Measurements from ENCODE around the gene TEX51.

Gene TEX51

GRCh38 chr2:126849991-126850535 is 48.6 kb upstream of the TEX51 start:
- no peaks in the 10 kb centered on the region for H3K36me3 ChIP-seq (ENCODE audit: control insufficient read depth in 2 of 2, insufficient read depth in 1 of 2, low read length in 2 of 2)
- POLR2A ChIA-PET = no interaction called here
- H3K27ac ChIP-seq (ENCODE audit: extremely low read depth, low read depth, low read length) = no peak overlapping the region
- no peak for TF ChIP-seq ZFP41 (tag by site-specific recombination; IDR thresholded peaks at IDR 0.05; ENCODE audit: borderline replicate concordance)
- TF ChIP-seq ZBTB49 (tag by site-specific recombination; IDR thresholded peaks at IDR 0.05; ENCODE audit: low read depth) = no peak
- TF ChIP-seq ZNF704 (tag by site-specific recombination; IDR thresholded peaks at IDR 0.05) = no peak
- no peak for TF ChIP-seq ZNF335 (tag by site-specific recombination; conservative IDR thresholded peaks at IDR 0.05)
- no peak for TF ChIP-seq ZNF366 (tag by site-specific recombination; conservative IDR thresholded peaks at IDR 0.05)
- no peak for TF ChIP-seq ZNF184 (tag by site-specific recombination; IDR thresholded peaks at IDR 0.05)
- TF ChIP-seq ZNF2 (tag by site-specific recombination; IDR thresholded peaks at IDR 0.05) = no peak
- TF ChIP-seq ZNF645 (tag by site-specific recombination; IDR thresholded peaks at IDR 0.05) = no peak
- no peak for TF ChIP-seq ZNF433 (tag by site-specific recombination; IDR thresholded peaks at IDR 0.05; ENCODE audit: low read depth)
- TF ChIP-seq TRIM28 (IDR thresholded peaks at IDR 0.05; ENCODE audit: borderline replicate concordance, low read length) = no peak
- CTCF ChIA-PET = interaction anchor here (0.6 kb wide), 1 partner anchor 20 kb away, joined by 3 read pairs; no protein-coding TSS in a partner anchor
- no peaks in the 10 kb centered on the region for H3K4me1 ChIP-seq (ENCODE audit: control insufficient read depth, insufficient read depth, low read length)
- H3K9me3 ChIP-seq (ENCODE audit: control insufficient read depth, insufficient read depth, low read depth, low read length) = no peaks in the 10 kb centered on the region
- no peak overlapping the region for H3K4me3 ChIP-seq (ENCODE audit: low read depth, low read length)

GRCh38 chr2:126850940-126851339 is 47.8 kb upstream of the TEX51 start:
- Histone ChIP-seq H3K9me3 (ENCODE audit: control insufficient read depth, insufficient read depth, low read depth, low read length) (no peaks in the 10 kb centered on the region), H3K27ac (ENCODE audit: extremely low read depth, low read depth, low read length) (no peak overlapping the region), H3K4me1 (ENCODE audit: control insufficient read depth, insufficient read depth, low read length) (no peaks in the 10 kb centered on the region), H3K36me3 (ENCODE audit: control insufficient read depth in 2 of 2, insufficient read depth in 1 of 2, low read length in 2 of 2) (no peaks in the 10 kb centered on the region), H3K4me3 (ENCODE audit: low read depth, low read length) (no peak overlapping the region)
- POLR2A ChIA-PET = no interaction called here
- no peak for TF ChIP-seq HOXA7 (CRISPR knock-in tag; IDR thresholded peaks at IDR 0.05; ENCODE audit: borderline replicate concordance)
- no peak for TF ChIP-seq ZBTB7A (tag by site-specific recombination; IDR thresholded peaks at IDR 0.05; ENCODE audit: low read depth)
- TF ChIP-seq ZXDB (tag by site-specific recombination; IDR thresholded peaks at IDR 0.05) = no peak
- no peak for TF ChIP-seq ZBTB8A (tag by site-specific recombination; IDR thresholded peaks at IDR 0.05)
- TF ChIP-seq ZNF416 (tag by site-specific recombination; IDR thresholded peaks at IDR 0.05) = no peak
- no peak for TF ChIP-seq TRIM28 (IDR thresholded peaks at IDR 0.05; ENCODE audit: borderline replicate concordance, low read length)
- TF ChIP-seq ZNF37A (tag by site-specific recombination; IDR thresholded peaks at IDR 0.05) = no peak
- no peak for TF ChIP-seq ZNF26 (tag by site-specific recombination; IDR thresholded peaks at IDR 0.05)
- CTCF ChIA-PET = interaction anchor here (0.6 to 1.2 kb wide), 3 partner anchors 10 to 121 kb away, joined by 3 to 5 read pairs (median 3); no protein-coding TSS in a partner anchor

Data from HEK293 (cell line).